HEK293T (cell line): Measurements from ENCODE around the gene IFFO2.

Experiments
- CTCF ChIA-PET: fragments of 350-600 bp; formaldehyde crosslinking; extraction: SDS; loops from one replicate; lab custom pipeline; 2021; ENCODE audit warnings: antibody characterized with exemption, inconsistent platforms; lab: Yijun Ruan, JAX
- POLR2A ChIA-PET: fragments of 350-600 bp; formaldehyde crosslinking; extraction: SDS; loops from one replicate; lab custom pipeline; 2020; ENCODE audit warnings: antibody characterized with exemption, inconsistent platforms; lab: Yijun Ruan, JAX
- DNase-seq: peaks from one replicate; pipeline ENCODE4 v3.0.0; 2012; ENCODE audit warnings: mixed read lengths; ENCODE audit errors: extremely low spot score
- ARNT ChIP-seq: fragments of 450-650 bp; IDR thresholded peaks from 2 replicates; pipeline ENCODE4 v1.6.1; 2017; ENCODE audit warnings: mild to moderate bottlenecking
- BHLHE40 ChIP-seq: fragments of 450-650 bp; IDR thresholded peaks from 2 replicates; pipeline ENCODE4 v1.6.1; 2016; ENCODE audit warnings: mild to moderate bottlenecking, moderate library complexity, borderline replicate concordance
- CTBP1 ChIP-seq: fragments of 450-650 bp; IDR thresholded peaks from 2 replicates; pipeline ENCODE4 v1.6.1; 2016; ENCODE audit warnings: borderline replicate concordance
- ELF4 ChIP-seq: fragments of 450-650 bp; IDR thresholded peaks from 2 replicates; pipeline ENCODE4 v1.6.1; 2017; ENCODE audit warnings: antibody characterized with exemption
- FOXA1 ChIP-seq: fragments of 450-650 bp; IDR thresholded peaks from 2 replicates; pipeline ENCODE4 v1.6.1; 2016; ENCODE audit warnings: mild to moderate bottlenecking
- FOXK2 ChIP-seq: fragments of 450-650 bp; IDR thresholded peaks from 2 replicates; pipeline ENCODE4 v1.6.1; 2016; ENCODE audit warnings: mild to moderate bottlenecking
- FOXM1 ChIP-seq: fragments of 450-650 bp; IDR thresholded peaks from 2 replicates; pipeline ENCODE4 v1.6.1; 2017; ENCODE audit warnings: mild to moderate bottlenecking, borderline replicate concordance
- HDGF ChIP-seq: fragments of 450-650 bp; IDR thresholded peaks from 2 replicates; pipeline ENCODE4 v1.6.1; 2017; ENCODE audit warnings: antibody characterized with exemption, borderline replicate concordance
- L3MBTL2 ChIP-seq: fragments of 450-650 bp; conservative IDR thresholded peaks from 2 replicates; pipeline ENCODE4 v1.6.1; 2016; ENCODE audit warnings: mild to moderate bottlenecking
- LEF1 ChIP-seq: fragments of 450-650 bp; IDR thresholded peaks from 2 replicates; pipeline ENCODE4 v1.6.1; 2017; ENCODE audit warnings: mild to moderate bottlenecking, borderline replicate concordance
- NFRKB ChIP-seq: fragments of 450-650 bp; IDR thresholded peaks from 2 replicates; pipeline ENCODE4 v1.6.1; 2016; ENCODE audit warnings: mild to moderate bottlenecking, moderate library complexity
- SP1 ChIP-seq: fragments of 450-650 bp; IDR thresholded peaks from 2 replicates; pipeline ENCODE4 v1.6.1; 2017
- SUZ12 ChIP-seq: fragments of 450-650 bp; IDR thresholded peaks from 2 replicates; pipeline ENCODE4 v1.6.1; 2016; ENCODE audit warnings: mild to moderate bottlenecking
- TARDBP ChIP-seq: fragments of 450-650 bp; IDR thresholded peaks from 2 replicates; pipeline ENCODE4 v1.6.1; 2016
- ZNF384 ChIP-seq: fragments of 450-650 bp; IDR thresholded peaks from 2 replicates; pipeline ENCODE4 v1.6.1; 2016
- TF ChIP-seq, protein P1 (sequence below): fragments of 450-650 bp; IDR thresholded peaks from 2 replicates; pipeline ENCODE4 v1.6.1; 2016

Gene IFFO2

DNA sequence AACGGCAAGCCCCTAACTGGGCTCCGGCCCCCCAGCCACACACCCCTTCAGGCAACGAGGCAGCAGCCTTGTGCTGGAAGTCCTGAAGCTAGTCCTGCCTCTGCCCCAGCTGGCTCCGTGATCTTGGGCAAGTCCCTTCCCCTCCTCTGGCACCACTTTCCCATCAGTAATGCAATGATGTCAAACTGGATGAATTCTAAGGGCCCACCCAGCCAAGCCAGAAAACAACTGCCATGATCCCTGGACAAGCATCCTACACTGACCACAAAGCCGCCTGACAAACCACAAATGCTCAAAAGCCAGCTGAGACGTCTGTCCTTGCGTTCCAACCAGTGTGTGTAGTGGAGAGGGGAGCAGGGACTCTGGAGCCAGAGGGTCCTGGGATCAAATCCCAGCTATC lies 26.8 kb downstream of the IFFO2 start:
- CTCF ChIA-PET, result no interaction called here
- TF ChIP-seq ELF4, result no peak
- TF ChIP-seq TARDBP, result no peak
- no peak for TF ChIP-seq L3MBTL2
- no peak for TF ChIP-seq LEF1
- no peak for TF ChIP-seq SP1
- TF ChIP-seq, protein P1, sequence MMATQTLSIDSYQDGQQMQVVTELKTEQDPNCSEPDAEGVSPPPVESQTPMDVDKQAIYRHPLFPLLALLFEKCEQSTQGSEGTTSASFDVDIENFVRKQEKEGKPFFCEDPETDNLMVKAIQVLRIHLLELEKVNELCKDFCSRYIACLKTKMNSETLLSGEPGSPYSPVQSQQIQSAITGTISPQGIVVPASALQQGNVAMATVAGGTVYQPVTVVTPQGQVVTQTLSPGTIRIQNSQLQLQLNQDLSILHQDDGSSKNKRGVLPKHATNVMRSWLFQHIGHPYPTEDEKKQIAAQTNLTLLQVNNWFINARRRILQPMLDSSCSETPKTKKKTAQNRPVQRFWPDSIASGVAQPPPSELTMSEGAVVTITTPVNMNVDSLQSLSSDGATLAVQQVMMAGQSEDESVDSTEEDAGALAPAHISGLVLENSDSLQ, result no peak
- no peak for TF ChIP-seq NFRKB
- TF ChIP-seq BHLHE40, result no peak
- POLR2A ChIA-PET, result no interaction called here
- no peak for DNase-seq

DNA sequence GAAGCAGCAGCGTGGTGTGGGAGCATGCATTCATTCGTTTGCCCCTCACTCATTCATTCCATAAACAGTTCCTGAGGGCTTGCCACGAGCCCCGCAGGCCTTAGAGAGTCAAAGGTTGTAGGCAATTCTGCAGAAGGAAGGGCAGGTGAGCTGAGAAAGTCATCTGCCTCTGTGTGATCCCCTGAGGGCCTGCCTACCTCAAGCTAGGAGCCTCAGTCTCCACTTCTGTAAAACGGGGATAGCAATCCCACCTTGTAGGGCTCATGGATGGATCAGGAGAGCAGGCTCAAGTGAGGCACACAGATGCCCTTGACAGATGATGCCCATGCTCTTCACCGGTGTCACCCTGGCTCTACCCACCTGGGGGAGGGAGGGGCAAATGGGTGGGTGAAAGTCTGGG lies 27.5 kb downstream of the IFFO2 start:
- POLR2A ChIA-PET, result no interaction called here
- no peak for DNase-seq
- TF ChIP-seq SUZ12 (no peak), ZNF384 (no peak), ELF4 (no peak), ARNT (no peak), TARDBP (no peak), CTBP1 (no peak), FOXA1 (no peak), LEF1 (no peak), L3MBTL2 (no peak), BHLHE40 (no peak), NFRKB (no peak), FOXK2 (no peak), FOXM1 (no peak), HDGF (no peak), SP1 (no peak)
- TF ChIP-seq, protein P1, result no peak
- CTCF ChIA-PET, result no interaction called here

DNA sequence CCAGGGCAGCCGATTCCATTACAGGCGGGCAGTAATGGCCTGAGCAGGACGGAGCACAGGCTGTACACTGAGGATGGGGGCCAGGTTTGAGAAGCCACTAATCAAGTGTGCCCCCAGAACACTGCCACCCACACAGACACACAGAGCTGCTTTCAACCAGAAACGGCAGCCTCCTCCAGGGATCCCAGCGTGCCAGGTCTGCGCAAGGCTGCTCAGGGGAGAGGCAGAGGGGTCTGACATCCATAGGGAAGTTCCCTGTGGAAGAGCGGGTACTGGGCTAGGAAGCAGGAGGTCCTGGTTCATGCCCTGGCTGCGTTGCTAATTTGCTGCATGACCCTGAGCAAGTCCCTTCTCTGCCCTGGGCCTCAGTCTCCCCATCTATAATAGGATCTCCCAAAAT lies 28.1 kb downstream of the IFFO2 start:
- CTCF ChIA-PET, result no interaction called here
- POLR2A ChIA-PET, result interaction anchor here (0.9 to 1.8 kb wide), 2 partner anchors 14 to 27 kb away, joined by 3 to 5 read pairs; no protein-coding TSS in a partner anchor
- TF ChIP-seq L3MBTL2, result no peak
- TF ChIP-seq HDGF, result no peak
- no peak for TF ChIP-seq TARDBP
- TF ChIP-seq NFRKB, result no peak
- no peak for TF ChIP-seq BHLHE40
- no peak for TF ChIP-seq SUZ12
- TF ChIP-seq SP1, result no peak
- TF ChIP-seq ELF4, result no peak
- TF ChIP-seq LEF1, result no peak
- no peak for TF ChIP-seq ZNF384
- no peak for DNase-seq

DNA sequence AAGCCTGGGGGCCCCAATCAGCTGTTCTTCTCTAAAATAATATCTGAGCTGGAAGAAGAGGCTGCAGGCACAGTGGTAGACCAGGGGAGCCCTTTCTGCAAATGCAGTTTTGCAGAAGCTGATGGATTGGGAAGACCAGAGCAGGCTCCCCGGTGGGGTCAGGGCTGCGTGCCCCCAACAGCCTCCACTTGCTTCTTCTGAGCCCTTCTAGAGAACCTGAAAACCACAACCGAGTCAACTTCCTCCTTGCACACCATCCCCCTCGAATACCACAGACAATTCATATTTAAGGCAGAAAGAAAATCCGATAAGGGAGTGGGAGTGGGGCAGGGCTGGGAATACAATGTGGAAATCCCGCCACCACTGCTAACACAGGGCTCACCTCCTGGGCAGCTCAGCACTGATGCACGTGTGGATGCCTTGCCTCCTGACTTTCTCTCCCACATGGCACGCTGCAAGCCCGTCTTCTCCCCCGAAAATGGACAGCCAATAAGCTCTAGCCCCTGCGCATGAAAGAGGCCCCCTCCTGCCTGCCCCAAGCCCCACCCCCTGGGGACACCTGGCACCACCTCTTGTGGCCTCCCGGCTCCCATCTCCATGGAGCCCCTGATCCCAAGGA lies 28.7 kb downstream of the IFFO2 start:
- POLR2A ChIA-PET, result interaction anchor here (0.9 to 1.8 kb wide), 2 partner anchors 15 to 28 kb away, joined by 3 to 5 read pairs; no protein-coding TSS in a partner anchor
- no peak for TF ChIP-seq TARDBP
- no peak for TF ChIP-seq ZNF384
- CTCF ChIA-PET, result no interaction called here
- DNase-seq, result no peak

DNA sequence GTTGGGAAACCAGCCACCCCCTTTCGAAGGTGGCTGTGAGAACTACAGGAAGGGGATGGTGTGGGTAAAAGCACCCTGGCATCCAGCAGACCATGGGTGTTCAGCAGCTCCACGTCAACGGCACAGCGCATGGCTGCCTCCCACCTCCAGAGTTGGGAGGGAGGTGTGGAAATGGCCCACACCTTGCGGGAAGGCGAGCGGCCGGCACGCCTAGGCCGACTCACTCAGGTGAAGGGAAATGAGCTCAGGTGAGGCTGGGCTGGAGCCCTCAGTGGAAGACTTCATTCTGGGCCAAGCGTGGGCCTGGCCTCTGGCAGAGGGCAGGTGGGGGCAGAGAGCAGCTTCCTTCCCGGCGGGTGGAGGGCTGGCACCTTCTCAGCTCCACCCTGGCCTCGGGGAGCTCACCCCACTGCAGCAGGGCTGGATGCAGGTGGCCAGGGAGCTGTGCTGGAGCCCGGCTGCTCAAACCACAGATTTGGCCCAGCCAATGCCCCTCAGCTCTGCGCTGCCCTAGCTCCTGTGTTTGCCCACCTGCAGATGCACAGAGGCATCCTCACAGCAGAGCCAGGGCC lies 29.3 kb downstream of the IFFO2 start:
- TF ChIP-seq CTBP1 (no peak), BHLHE40 (no peak), SUZ12 (no peak), ELF4 (no peak), NFRKB (no peak), ARNT (no peak)
- no peak for DNase-seq
- POLR2A ChIA-PET, result interaction anchor here (0.9 to 1.8 kb wide), 2 partner anchors 15 to 29 kb away, joined by 3 to 5 read pairs; no protein-coding TSS in a partner anchor
- CTCF ChIA-PET, result no interaction called here

DNA sequence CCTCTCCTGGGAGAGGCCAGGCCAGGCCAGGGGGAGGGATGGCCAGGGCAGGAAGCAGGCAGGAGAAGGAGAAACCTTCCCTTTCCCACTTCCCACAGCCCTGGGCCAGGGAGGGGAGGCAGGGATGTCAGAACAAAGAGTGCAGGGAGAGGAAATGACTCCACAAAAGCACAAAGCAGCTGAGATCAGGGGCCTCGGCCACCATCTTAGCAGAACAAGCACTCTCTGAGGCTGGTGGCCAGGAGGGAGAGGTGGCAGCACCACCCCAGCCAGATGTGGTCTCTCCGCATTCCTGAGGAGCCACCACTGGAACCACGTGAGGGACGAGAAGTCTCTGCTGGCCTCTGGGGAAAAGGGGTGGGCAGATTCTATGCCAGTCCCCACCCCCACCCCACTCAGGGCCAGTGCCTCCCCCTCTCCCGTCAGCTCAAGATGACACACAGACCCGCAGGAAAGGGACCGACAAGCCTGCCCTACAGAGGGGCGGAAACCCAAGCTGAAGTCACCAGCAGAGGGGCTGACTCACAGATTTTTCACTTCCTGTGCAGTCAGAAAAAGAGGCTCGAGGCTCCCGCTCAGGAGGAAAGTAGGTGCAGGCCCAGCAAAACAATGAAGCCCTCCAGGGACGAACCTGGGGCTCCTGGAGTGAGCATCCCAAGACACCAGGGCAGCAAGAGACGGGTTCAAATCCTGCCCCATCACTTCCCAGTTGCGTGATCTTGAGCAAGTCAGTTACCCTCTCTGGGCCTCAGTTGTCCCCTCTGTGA lies 30.0 kb downstream of the IFFO2 start:
- DNase-seq, result no peak
- ChIA-PET POLR2A (interaction anchor here (1.8 kb wide), 1 partner anchor 29 kb away, joined by 5 read pairs; no protein-coding TSS in a partner anchor), CTCF (interaction anchor here (0.6 kb wide), 1 partner anchor 13 kb away, joined by 3 read pairs; no protein-coding TSS in a partner anchor)
- TF ChIP-seq ZNF384 (no peak), HDGF (no peak), TARDBP (no peak)

DNA sequence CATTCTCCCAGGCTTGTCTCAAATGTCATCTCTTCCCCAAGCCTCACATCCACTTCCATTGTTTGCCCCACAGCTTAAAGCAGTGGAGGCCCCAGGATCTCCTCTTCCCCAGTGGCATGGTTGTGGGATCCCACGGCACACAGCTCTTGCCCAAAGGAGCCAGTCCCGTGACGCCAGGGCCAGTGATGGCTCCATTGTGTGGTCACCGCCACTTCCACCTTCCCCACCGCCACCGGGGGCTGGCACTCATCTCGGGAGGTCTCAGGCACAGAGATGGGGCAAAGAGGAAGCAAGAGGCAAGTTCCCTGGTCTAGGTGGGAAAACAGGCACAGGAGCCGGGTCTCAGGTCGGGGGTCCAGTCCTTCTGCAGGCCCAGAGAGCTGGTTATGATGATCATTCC lies 31.2 kb downstream of the IFFO2 start:
- TF ChIP-seq ARNT (no peak), SP1 (no peak), ELF4 (no peak), SUZ12 (no peak), BHLHE40 (no peak), HDGF (no peak)
- TF ChIP-seq, protein P1, result no peak
- CTCF ChIA-PET, result interaction anchor here (0.7 kb wide), 1 partner anchor 113 kb away, joined by 5 read pairs; no protein-coding TSS in a partner anchor
- DNase-seq, result no peak
- POLR2A ChIA-PET, result no interaction called here
